Right renal cortex interstitium (tissue), 3 donors: ENCODE measurements around the gene MPDU1. TPM values are rescaled to one million over a fixed set of nuclear protein-coding genes. Genes with fewer than 3 reads are reported as not detected.

Experiments
- DNase-seq, 3 donors: peaks; one replicate each; pipeline ENCODE4 v3.0.0-alpha.2; 2013; ENCODE audit warnings: low read depth in 3 of 3, low spot score in 2 of 3
- polyA plus RNA-seq, 3 donors: library from polyadenylated mRNA; unstranded; fragments of 120-200 nt; gene quantifications; one replicate each; pipeline ENCODE4 v1.2.1, GENCODE V29; 2013; ENCODE audit not compliant: insufficient read length in 3 of 3

Gene MPDU1
- polyA plus RNA-seq, 3 donors = 125 to 133 (median 125) TPM

DNA sequence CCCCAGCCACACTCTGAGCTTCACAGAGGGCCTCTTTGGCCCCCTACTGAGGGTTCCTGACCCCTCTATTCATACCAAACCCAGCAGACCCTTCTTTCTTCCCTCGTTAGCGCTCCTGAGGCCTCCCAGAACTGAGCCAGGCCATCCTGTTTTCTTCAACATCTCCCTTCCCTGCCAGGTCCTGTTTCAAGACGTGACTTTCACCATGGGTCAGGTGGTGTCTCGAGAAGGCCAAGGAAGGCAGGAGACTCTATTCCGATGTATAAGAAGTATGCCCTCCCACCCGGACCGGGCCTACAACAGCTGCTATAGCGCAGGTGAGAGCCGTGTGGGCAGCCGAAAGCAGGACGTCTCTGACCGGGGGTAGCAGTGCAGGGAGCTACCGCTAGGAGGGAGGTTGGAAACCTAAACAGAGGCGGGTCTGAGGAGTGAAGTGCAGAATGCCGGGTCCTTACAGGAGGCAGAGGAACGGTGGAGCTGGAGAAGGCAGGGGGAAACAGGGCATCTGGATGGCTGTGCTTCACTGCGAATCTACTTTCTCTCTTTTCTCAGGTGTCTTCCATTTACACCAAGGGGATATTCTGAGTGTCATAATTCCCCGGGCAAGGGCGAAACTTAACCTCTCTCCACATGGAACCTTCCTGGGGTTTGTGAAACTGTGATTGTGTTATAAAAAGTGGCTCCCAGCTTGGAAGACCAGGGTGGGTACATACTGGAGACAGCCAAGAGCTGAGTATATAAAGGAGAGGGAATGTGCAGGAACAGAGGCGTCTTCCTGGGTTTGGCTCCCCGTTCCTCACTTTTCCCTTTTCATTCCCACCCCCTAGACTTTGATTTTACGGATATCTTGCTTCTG lies 23.3 kb upstream of the MPDU1 start:
- peak in 1 of 3 donors; percentile 67 for DNase-seq

DNA sequence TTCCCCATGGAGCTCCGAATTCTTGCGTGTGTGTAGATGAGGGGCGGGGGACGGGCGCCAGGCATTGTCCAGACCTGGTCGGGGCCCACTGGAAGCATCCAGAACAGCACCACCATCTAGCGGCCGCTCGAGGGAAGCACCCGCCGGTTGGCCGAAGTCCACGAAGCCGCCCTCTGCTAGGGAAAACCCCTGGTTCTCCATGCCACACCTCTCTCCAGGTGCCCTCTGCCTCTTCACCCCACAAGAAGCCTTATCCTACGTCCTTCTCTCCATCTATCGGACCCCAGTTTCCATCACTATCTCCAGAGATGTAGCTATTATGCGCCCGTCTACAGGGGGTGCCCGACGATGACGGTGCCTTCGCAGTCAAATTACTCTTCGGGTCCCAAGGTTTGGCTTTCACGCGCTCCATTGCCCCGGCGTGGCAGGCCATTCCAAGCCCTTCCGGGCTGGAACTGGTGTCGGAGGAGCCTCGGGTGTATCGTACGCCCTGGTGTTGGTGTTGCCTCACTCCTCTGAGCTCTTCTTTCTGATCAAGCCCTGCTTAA lies 22.6 kb upstream of the MPDU1 start:
- DNase-seq = peak in 2 of 3 donors; percentile 74 to 77

DNA sequence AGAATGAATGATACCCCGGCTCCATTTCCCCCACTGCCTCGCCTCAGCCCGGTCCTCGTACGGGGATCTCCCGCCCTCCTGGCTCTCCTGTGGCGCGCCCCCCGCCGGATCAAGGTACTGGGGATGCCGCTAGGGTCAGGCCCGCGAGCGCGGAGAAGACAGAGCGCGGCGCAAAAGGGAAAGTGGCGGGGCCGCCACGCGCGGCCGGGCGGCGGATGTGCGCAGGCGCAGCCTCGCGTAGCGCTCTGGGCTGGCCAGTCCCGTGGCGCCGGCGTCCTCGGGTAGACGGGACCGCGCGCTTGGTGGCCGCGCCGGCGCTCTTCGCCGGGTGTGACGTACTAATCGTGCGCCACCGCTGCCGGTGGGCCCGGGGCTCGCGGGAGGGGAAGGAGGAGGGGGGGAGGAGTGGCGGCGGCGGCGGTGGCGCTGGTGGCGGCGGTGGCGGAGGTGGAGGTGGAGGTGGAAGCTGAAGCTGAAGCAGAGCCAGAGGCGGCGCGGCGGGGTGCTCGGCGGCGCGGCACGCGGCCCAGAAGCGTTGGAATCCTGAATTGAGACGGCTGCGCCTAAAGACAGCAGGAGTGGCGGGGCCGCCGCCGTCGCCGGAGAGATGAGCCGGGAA lies 22.0 kb upstream of the MPDU1 start, which contains the start of gene SENP3:
TSS of gene SENP3 (plus strand) at position 331 of the 619 bp plus-strand sequence. CDS start 1,158 bp downstream, outside the sequence.
- peak in 2 of 3 donors; percentile 70 to 85 for DNase-seq

DNA sequence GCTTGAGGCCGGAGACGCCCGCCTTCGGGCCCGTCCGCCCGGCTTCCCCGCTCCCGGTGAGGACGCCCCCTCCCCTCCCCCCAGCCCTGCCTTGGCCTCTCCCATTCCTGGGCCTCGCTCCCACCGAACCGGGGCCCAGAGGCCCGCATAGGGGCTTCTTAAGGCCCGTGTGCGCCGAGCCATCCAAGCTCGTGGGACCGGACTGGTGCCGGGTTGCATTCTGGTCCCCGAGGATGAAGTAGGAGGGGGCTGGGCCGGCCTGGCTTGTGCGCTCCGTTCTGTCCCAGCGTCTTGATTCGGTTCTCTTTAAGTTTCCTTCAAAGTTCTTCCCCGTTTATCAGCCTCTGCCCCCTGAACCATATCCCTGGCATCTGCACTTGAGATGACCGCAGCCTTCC lies 21.4 kb upstream of the MPDU1 start:
- DNase-seq = no peak

DNA sequence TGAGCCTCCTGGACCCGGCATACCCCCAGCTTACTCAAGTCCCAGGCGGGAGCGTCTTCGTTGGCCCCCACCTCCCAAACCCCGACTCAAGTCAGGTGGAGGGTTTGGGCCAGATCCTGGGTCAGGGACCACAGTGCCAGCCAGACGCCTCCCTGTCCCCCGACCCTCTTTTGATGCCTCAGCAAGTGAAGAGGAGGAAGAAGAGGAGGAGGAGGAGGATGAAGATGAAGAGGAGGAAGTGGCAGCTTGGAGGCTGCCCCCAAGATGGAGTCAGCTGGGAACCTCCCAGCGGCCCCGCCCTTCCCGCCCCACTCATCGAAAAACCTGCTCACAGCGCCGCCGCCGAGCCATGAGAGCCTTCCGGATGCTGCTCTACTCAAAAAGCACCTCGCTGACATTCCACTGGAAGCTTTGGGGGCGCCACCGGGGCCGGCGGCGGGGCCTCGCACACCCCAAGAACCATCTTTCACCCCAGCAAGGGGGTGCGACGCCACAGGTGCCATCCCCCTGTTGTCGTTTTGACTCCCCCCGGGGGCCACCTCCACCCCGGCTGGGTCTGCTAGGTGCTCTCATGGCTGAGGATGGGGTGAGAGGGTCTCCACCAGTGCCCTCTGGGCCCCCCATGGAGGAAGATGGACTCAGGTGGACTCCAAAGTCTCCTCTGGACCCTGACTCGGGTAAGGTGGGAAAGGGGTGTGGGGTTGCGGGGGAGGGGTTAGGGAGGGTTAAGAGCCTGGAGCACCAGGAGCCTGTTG lies 20.4 kb upstream of the MPDU1 start:
- DNase-seq = no peak

DNA sequence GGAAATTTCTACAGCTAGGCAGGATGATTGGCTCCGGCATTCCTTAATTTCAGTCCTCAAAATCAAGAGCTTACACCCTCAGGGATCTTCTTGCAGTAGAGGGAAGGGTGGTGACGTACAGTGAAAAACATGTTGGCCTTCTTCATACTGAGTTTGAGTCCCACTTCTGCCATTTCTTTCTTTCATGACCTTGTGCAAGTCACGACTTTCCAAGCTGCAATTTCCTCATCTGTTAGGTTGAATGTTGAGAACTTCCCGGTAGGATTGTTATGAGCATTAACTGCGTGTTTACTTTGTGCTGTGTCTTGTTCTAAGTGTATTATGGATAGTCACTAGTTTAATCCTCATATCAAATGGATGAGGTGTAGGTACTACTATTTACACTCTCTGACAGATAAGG lies 14.1 kb upstream of the MPDU1 start:
- DNase-seq = no peak

DNA sequence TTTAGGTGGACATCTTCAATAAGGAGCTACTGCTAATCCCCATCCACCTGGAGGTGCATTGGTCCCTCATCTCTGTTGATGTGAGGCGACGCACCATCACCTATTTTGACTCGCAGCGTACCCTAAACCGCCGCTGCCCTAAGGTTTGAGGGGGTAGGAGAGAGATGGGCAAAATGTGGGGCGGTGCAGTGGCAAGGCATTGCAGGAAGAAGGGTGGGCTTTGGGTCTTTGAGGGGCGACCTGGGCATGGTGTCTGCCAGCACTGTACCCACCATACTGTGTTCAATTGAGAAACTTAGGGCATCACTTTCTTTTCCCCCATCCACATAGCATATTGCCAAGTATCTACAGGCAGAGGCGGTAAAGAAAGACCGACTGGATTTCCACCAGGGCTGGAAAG lies 13.3 kb upstream of the MPDU1 start:
- no peak for DNase-seq

DNA sequence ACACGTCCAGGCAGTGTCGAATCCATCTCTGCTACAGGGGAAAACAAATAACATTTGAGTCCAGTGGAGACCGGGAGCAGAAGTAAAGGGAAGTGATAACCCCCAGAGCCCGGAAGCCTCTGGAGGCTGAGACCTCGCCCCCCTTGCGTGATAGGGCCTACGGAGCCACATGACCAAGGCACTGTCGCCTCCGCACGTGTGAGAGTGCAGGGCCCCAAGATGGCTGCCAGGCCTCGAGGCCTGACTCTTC lies 11.4 kb upstream of the MPDU1 start:
- DNase-seq = peak in 1 of 3 donors; percentile 96

DNA sequence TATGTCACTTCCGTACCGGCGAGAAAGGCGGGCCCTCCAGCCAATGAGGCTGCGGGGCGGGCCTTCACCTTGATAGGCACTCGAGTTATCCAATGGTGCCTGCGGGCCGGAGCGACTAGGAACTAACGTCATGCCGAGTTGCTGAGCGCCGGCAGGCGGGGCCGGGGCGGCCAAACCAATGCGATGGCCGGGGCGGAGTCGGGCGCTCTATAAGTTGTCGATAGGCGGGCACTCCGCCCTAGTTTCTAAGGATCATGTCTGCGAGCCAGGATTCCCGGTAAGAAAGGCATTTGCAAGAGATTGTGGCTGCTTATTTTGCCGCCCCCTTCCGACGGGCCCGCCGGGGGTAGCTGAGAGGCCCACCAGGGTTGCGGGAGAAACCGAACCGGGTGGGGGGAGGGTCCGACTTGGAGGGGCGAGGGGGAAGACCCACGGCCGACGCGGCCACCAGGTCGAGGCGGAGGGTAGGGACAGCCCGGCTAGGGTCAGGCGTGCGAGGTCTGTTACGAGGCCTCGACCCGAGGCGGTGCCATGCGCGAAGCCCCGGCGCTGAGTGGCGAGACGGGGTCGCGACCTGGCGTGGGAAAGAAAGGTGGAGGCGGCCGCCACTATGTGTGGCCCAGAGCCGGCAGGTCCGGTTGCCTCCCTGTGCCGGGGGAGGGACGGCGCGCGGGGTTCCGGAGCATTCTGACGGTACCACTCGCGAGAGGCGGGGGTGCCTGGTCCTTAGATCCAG lies 10.9 kb upstream of the MPDU1 start:
- peak in 2 of 3 donors; percentile 96 to 98 for DNase-seq

DNA sequence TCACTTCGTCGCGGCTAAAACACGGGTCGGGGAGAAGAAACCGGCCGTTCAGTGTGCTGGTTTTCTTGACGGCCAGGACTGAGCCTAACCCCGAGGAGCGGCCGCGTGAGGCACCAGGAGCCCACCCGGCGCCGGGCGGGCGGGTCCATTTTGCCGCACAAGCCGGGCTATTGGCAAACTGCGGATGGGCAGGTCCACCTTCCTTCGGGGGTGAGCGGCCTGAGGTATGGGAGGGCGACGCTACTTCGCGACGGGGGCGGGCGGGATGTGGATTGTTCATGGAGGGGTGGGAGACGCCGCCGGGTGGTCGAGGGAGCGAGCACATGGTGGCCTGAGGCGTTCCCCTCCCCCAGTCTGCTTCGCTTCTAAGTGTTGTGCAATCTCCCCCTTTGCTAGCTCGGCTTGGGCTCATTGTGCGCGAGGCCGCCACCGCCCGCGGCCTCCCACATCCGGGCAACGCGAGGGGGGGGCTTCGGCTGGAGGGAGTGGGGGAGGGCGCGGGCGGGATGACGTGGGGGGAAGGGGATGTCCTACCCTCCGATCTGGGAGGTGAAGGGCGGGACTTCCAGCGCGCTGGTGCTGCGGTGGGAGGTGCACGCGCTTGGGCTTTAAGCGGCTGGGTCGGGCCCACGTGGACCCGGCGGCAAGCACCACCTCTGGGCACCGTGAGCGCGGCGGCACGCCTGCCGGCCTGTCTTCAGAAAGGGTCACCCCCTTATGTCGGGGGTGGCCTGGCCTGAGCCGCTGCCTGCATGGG lies 10.2 kb upstream of the MPDU1 start:
- peak in 2 of 3 donors; percentile 65 to 77 for DNase-seq

DNA sequence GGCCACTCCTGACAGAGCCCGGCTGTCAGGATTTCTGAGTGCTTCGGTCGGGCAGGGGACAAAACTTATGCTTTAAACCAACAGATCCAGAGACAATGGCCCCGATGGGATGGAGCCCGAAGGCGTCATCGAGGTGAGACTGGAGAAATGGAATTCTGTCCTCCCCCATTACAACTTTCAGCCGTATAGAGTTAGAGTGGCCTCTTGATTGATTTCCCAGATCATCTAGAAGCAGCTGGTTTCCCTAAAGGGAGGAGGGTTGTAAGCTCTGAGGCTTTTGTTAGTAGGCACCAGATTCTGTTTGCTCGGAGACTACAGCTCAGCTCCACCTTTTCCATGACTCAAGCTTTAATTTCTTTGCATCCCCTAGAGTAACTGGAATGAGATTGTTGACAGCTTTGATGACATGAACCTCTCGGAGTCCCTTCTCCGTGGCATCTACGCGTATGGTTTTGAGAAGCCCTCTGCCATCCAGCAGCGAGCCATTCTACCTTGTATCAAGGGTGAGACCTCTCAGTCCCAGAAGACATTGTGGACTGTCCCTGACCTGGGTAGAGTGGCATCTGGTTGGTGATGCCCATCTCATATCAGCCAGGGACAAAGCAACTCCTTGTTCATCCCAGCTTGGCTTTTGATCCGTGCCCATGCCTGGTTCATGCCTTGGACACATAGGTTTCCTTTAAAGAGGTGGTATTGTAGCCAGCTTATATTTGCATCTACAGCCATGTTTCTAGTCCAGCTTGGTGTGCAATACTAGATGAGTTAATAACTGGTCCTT lies 9.3 kb upstream of the MPDU1 start:
- no peak for DNase-seq

DNA sequence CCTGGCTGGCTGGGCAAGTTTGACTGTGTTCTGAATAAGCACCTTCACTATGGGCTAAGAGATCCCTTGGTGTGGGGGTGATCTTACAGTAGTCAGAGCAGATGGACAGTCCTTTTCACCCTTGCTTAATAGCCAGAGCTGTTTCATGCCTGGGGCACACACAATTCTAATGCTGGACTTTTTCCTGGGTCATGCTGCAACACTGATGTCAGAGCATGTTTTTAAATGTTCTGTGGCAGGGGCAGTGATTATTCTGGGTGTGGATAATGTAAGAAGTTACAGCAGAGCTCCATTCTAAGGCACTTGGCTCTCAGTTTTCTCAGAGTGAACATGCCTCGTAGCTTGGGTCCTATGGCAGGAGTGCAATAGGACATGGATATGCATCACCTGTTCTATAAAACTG lies 8.2 kb upstream of the MPDU1 start:
- no peak for DNase-seq

DNA sequence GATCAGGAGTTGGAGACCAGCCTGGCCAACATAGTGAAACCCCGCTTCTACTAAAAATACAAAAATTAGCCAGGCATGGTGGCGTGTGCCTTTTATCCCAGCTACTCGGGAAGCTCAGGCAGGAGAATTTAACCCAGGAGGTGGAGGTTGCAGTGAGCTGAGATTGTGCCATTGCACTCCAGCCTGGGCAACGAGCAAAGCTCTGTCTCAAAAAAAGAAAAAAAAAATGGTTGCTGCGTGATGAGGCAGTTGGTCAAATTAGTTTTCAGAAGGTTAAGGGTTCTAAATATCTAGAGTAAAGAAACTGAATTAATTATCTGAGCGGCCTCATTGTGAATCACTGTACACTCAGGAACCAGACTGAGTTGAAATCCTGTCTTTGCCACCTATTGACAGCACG lies 7.7 kb upstream of the MPDU1 start:
- no peak for DNase-seq

DNA sequence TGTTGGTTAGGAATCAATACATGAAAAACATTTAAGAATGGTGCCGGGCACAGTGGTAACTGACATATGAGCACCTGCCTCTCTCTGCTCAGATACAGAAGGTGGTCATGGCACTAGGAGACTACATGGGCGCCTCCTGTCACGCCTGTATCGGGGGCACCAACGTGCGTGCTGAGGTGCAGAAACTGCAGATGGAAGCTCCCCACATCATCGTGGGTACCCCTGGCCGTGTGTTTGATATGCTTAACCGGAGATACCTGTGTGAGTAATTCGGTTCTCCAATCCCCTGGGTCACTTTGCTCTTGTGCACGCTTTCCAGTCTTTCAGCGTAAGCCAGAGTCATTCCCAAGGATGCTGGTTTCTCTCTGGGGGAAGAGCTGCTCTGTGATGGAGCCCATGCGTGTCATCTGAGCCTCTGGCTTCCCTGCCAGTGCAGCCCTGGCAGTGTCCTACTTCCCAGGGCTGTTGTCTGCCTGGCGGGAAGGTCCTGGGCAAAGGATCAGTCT lies 7.2 kb upstream of the MPDU1 start:
- no peak for DNase-seq

DNA sequence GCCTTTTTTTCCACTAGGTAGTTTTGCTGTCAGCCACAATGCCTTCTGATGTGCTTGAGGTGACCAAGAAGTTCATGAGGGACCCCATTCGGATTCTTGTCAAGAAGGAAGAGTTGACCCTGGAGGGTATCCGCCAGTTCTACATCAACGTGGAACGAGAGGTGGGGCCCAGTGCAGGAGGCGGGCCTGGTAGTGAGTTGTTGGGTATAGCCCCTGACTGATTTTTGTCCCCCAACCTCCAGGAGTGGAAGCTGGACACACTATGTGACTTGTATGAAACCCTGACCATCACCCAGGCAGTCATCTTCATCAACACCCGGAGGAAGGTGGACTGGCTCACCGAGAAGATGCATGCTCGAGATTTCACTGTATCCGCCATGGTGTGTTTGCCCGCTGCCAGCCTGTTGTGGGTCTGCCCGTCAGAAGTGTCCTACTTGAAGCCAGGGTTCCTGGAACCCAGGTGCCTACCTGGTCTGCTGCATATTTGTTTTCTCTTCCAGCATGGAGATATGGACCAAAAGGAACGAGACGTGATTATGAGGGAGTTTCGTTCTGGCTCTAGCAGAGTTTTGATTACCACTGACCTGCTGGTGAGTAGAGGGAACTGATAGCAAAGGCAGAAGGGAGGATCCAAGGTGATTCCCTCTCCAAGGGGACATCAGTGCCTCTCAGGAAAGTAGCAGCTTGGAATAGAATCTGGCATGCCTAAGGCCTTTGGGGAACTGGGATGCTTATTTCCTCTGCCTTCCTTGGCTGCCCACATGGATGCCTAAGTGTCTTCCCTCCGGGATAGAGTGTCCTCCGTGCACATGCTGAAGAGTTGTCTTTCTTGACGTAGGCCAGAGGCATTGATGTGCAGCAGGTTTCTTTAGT lies 6.1 kb upstream of the MPDU1 start:
- no peak for DNase-seq

DNA sequence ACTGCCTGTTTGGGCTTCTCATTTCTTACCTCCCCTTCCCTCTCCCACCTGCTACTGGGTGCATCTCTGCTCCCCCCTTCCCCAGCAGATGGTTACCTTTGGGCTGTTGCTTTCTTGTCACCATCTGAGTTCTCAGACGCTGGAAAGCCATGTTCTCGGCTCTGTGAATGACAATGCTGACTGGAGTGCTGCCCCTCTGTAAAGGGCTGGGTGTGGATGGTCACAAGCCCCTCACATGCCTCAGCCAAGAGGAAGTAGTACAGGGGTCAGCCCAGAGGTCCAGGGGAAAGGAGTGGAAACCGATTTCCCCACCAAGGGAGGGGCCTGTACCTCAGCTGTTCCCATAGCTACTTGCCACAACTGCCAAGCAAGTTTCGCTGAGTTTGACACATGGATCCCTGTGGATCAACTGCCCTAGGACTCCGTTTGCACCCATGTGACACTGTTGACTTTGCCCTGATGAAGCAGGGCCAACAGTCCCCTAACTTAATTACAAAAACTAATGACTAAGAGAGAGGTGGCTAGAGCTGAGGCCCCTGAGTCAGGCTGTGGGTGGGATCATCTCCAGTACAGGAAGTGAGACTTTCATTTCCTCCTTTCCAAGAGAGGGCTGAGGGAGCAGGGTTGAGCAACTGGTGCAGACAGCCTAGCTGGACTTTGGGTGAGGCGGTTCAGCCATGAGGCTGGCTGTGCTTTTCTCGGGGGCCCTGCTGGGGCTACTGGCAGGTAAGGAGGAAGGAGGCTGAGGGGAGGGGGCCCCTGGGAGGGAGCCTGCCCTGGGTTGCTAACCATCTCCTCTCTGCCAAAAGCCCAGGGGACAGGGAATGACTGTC lies 4.4 kb upstream of the MPDU1 start, which contains the start of gene CD68:
TSS of gene CD68 (plus strand) at position 638 of the 833 bp plus-strand sequence. CDS start at position 678, 40 bp downstream.
- no peak for DNase-seq
